Erythroblast (primary cell): Measurements from ENCODE around the gene OR4C6.

Experiments used
- GATA1 ChIP-seq: IDR thresholded peaks from 2 replicates; pipeline ENCODE4 v1.6.1; 2011; ENCODE audit warnings: low read depth, mild to moderate bottlenecking, control low read depth, low read length, moderate library complexity
- POLR2A ChIP-seq: IDR thresholded peaks from 2 replicates; pipeline ENCODE4 v1.6.1; 2011; ENCODE audit warnings: mild to moderate bottlenecking, low read length

DNA sequence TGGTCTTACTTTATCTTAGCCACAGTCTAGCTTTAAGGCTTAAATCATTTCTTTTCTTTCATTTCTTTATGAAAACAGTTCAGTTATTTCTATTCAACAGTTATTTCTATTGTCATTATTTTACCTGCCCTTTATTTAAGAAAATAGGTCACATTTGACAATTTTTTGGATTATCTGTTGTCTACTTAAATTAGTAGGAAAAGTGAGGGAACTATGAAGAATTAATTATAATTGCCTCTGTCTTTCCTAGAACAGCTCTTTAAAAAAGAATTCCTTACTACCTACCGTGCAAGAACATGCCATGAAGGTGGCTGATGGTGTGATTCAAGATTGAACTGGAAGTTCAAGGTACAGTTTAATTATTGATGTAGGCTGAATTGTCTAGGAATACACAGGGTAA, at the start of gene OR4C6:
- TF ChIP-seq POLR2A (no peak), GATA1 (no peak)
